Smooth muscle cell (in vitro differentiated cells): Measurements from ENCODE around the gene IARS2. TPM values are rescaled to one million over a fixed set of nuclear protein-coding genes. Genes with fewer than 3 reads are reported as not detected.

Source experiments
- DNase-seq: peaks from one replicate; lab custom pipeline; 2025; ENCODE audit not compliant: unreplicated experiment; lab: John Stamatoyannopoulos, UW
- H2AFZ ChIP-seq: fragments of 200-600 bp; sonication (generic); 2 replicates; pipeline ENCODE4 v1.6.0; 2016; ENCODE audit warnings: antibody characterized with exemption, low read depth, mild to moderate bottlenecking
- H3F3A ChIP-seq: fragments of 200-600 bp; sonication (generic); 2 replicates; pipeline ENCODE4 v1.6.0; 2017; ENCODE audit warnings: antibody characterized with exemption, low read depth
- H3K27ac ChIP-seq: fragments of 200-600 bp; sonication (generic); 2 replicates; pipeline ENCODE4 v1.5.1; 2016; ENCODE audit warnings: low read depth, mild to moderate bottlenecking
- H3K27me3 ChIP-seq: fragments of 200-600 bp; sonication (generic); 2 replicates; pipeline ENCODE4 v1.6.1; 2016; ENCODE audit warnings: low read depth, mild to moderate bottlenecking
- H3K36me3 ChIP-seq: fragments of 200-600 bp; sonication (generic); 2 replicates; pipeline ENCODE4 v1.5.1; 2016; ENCODE audit warnings: low read depth
- H3K4me1 ChIP-seq: fragments of 200-600 bp; sonication (generic); 2 replicates; pipeline ENCODE4 v1.5.1; 2016; ENCODE audit warnings: low read depth
- H3K4me2 ChIP-seq: fragments of 200-600 bp; sonication (generic); 2 replicates; pipeline ENCODE4 v1.6.0; 2016; ENCODE audit warnings: mild to moderate bottlenecking
- H3K4me3 ChIP-seq: fragments of 200-600 bp; sonication (generic); 2 replicates; pipeline ENCODE4 v1.5.1; 2016; ENCODE audit warnings: mild to moderate bottlenecking
- H3K79me2 ChIP-seq: fragments of 200-600 bp; sonication (generic); 2 replicates; pipeline ENCODE4 v1.6.0; 2016; ENCODE audit warnings: low read depth, mild to moderate bottlenecking
- H3K9ac ChIP-seq: fragments of 200-600 bp; sonication (generic); 2 replicates; pipeline ENCODE4 v1.6.0; 2016; ENCODE audit warnings: low read depth
- H3K9me3 ChIP-seq: fragments of 200-600 bp; sonication (generic); replicated peaks from 2 replicates; pipeline ENCODE4 v1.5.1; 2016; ENCODE audit warnings: low read depth
- H4K20me1 ChIP-seq: fragments of 200-600 bp; sonication (generic); 2 replicates; pipeline ENCODE4 v1.6.0; 2016; ENCODE audit warnings: low read depth
- CTCF ChIP-seq: fragments of 200-600 bp; sonication (generic); IDR thresholded peaks from 2 replicates; pipeline ENCODE4 v1.5.1; 2017; ENCODE audit warnings: borderline replicate concordance, mild to moderate bottlenecking, antibody characterized with exemption; ENCODE audit not compliant: insufficient read depth, poor library complexity, severe bottlenecking
- WGBS: methylation state at CpG from one replicate; pipeline ENCODE4 v1.1.7; 2016; ENCODE audit warnings: low lambda C conversion rate; 5-methylcytosine and 5-hydroxymethylcytosine counted together
- polyA plus RNA-seq: library from polyadenylated mRNA; unstranded; fragments of >200 nt; fragmentation: Nextera tagmentation; extraction: Ambion mirVana; gene quantifications from 2 replicates; pipeline ENCODE4 v1.2.1, GENCODE V29; 2016
- total RNA-seq: library from RNA; depleted of rRNA; stranded (reverse); fragments of >200 nt; gene quantifications from 2 replicates; pipeline ENCODE4 v1.2.3, GENCODE V29; 2014

The IARS2 gene
- total and polyA plus RNA-seq, 2 experiments from 2014 or later = 42.5 to 81.0 TPM

- no peak overlapping the region for H3K9ac ChIP-seq
- H4K20me1 ChIP-seq = no peaks in the 10 kb centered on the region
- no peak for TF ChIP-seq CTCF
- H3K79me2 ChIP-seq = no peaks in the 10 kb centered on the region
- no peak overlapping the region for H3K27ac ChIP-seq
- H3K4me3 ChIP-seq = no peak overlapping the region
- H3K4me1 ChIP-seq = no peaks in the 10 kb centered on the region
- DNase-seq = no peak
- peaks cover 12% of the 10 kb centered on the region for H3K36me3 ChIP-seq
- H2AFZ ChIP-seq = no peak overlapping the region
- no peaks in the 10 kb centered on the region for H3K27me3 ChIP-seq
- H3K4me2 ChIP-seq = no peak overlapping the region
- H3F3A ChIP-seq = no peaks in the 10 kb centered on the region
- H3K9me3 ChIP-seq = no peaks in the 10 kb centered on the region
Measured at GRCh38 chr1:220129479-220130210, 35.7 kb downstream of the IARS2 start.

DNA sequence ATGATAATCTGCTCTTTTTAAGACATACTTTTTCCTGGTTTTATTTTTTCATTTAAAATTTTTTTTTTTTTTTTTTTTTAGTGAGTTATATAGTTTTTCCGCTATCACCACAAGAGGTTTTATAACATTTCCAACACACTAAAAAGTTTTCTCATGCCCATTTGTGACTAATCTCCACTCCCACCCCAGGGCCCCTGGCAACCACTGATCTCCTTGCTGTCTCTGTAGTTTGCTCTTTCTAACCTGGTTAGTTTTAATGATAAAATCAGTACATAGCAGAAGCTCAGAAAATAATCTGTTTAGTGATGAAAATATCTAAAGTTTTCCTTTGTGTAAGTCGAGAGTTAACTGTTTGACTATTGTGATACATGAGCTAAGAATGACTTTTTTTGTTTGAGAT, 41.8 kb downstream of the IARS2 start:
- no peak overlapping the region for H3K27ac ChIP-seq
- H3K4me3 ChIP-seq = no peak overlapping the region
- H3K9ac ChIP-seq = no peak overlapping the region
- no peaks in the 10 kb centered on the region for H3K9me3 ChIP-seq
- DNase-seq = no peak
- no peaks in the 10 kb centered on the region for H3K79me2 ChIP-seq
- H2AFZ ChIP-seq = no peak overlapping the region
- no peaks in the 10 kb centered on the region for H3K4me1 ChIP-seq
- 88% methylated on average over 2 of the region's 2 CpGs for WGBS
- TF ChIP-seq CTCF = no peak
- peaks cover 22% of the 10 kb centered on the region for H3K36me3 ChIP-seq
- no peaks in the 10 kb centered on the region for H4K20me1 ChIP-seq
- no peaks in the 10 kb centered on the region for H3K27me3 ChIP-seq
- H3K4me2 ChIP-seq = no peak overlapping the region
- H3F3A ChIP-seq = no peaks in the 10 kb centered on the region

DNA sequence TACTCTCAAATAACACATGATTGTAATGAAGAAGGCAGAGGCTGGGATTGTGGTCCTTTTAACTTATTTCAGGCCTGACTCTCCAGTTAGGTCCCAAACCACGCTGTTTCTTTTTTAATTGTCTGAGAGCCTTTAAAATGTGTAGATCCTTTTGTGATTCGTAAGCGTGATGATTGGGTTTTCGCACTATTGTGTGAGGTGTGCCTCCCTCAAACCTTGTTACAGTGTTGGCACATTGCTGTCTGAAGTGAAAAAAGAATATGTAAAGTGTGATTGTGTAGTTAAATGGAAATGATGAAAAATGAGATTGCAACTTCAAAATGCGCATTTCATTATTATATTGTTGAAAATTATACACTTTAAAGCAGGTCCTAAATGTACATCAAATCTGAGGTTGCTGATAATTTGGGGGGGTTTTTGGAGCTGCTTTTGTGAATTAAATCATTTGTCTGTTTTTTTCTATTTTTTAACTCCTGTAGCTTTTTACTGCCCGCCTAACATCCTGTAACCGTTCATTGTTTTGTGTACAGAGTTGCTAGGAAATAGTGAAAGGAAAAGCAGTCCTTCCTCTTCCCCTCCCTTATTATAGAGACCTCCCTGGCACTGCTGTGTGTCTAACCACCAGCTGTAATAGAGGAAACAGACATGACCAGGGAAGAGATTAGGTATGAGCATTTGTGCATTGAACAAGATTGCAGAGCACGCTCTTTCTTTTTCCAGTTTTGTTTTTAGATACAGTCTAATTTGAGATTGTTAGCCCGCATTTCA, 43.3 kb downstream of the IARS2 start:
- Histone ChIP-seq H2AFZ (no peak overlapping the region), H3K9ac (no peak overlapping the region), H3F3A (no peaks in the 10 kb centered on the region), H3K9me3 (no peaks in the 10 kb centered on the region), H3K4me2 (no peak overlapping the region), H3K4me1 (no peaks in the 10 kb centered on the region), H3K27ac (no peak overlapping the region), H3K4me3 (no peak overlapping the region), H3K79me2 (no peaks in the 10 kb centered on the region), H3K36me3 (peaks cover 28% of the 10 kb centered on the region), H4K20me1 (no peaks in the 10 kb centered on the region), H3K27me3 (no peaks in the 10 kb centered on the region)
- DNase-seq = no peak
- TF ChIP-seq CTCF = no peak
- WGBS = 96% methylated on average over 9 of the region's 9 CpGs

DNA sequence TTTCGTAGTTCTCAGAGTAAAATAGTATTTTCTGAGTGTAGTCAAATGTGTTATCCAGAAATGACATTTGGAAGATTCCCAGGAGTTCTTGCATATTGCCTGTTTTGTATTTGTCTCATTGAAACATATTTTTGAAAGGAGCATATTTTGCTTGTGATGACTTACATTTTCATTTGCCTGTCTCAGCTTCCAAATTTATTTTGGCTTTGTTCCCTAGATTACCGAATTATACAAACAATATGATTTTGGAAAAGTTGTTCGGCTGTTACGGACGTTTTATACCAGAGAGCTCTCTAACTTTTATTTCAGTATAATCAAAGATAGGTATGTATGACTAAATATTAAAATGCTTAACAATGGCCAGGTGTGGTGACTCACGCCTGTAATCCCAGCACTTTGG, 46.0 kb downstream of the IARS2 start:
- no peaks in the 10 kb centered on the region for H3K4me1 ChIP-seq
- H3K9me3 ChIP-seq = no peaks in the 10 kb centered on the region
- H3K27ac ChIP-seq = no peak overlapping the region
- no peak overlapping the region for H3K9ac ChIP-seq
- H3K4me3 ChIP-seq = no peak overlapping the region
- H3K36me3 ChIP-seq = peaks cover 23% of the 10 kb centered on the region
- H3F3A ChIP-seq = no peaks in the 10 kb centered on the region
- TF ChIP-seq CTCF = no peak
- no peaks in the 10 kb centered on the region for H3K27me3 ChIP-seq
- DNase-seq = no peak
- no peak overlapping the region for H3K4me2 ChIP-seq
- no peak overlapping the region for H2AFZ ChIP-seq
- WGBS = 98% methylated on average over 6 of the region's 6 CpGs
- no peaks in the 10 kb centered on the region for H3K79me2 ChIP-seq
- H4K20me1 ChIP-seq = no peaks in the 10 kb centered on the region
